Sciatic nerve (tissue), 2 donors: Measurements from ENCODE around the gene MAGEA9B. TPM values are rescaled to one million over a fixed set of nuclear protein-coding genes. Genes with fewer than 3 reads are reported as not detected.
"Not testable (repeated sequence)": the region's sequence is repeated elsewhere in the genome, so short reads cannot be mapped to it uniquely, and the experiment has no call there.

Experiments used
- ATAC-seq: fragments of 200-7000 bp; cut with Tn5 transposase; one replicate; pipeline ENCODE4 v1.9.1; 2020; ENCODE audit warnings: mild to moderate bottlenecking, moderate library complexity
- DNase-seq: peaks from one replicate; pipeline ENCODE4 v3.0.0-alpha.2; 2020; ENCODE audit warnings: low spot score
- intact Hi-C: fragments of 100-400 bp; cut with DNase I; formaldehyde crosslinking; loops from one replicate; pipeline ENCODE4 v1.14.2; 2022
- total RNA-seq: library from RNA; stranded (reverse); fragmentation: NEBNext Ultra II Directional; extraction: Animal tissue kit (Norgen Biotek cat#: 25700); gene quantifications from one replicate; pipeline ENCODE4 v1.2.1, GENCODE V29; 2021
- donor health status: DM: no; HTN: no; CAD: no.
- donor health status: DM: no; HTN: no; CAD: no.

Gene MAGEA9B
- not detected for total RNA-seq

GRCh38 chrX:149587359-149587758 lies at the start of gene MAGEA9B:
TSS of gene MAGEA9B (minus strand) at chrX:149587459. CDS start at chrX:149583179, 4,280 bp downstream.
- intact Hi-C loops, DNase-seq, ATAC-seq: not testable (repeated sequence)

DNA sequence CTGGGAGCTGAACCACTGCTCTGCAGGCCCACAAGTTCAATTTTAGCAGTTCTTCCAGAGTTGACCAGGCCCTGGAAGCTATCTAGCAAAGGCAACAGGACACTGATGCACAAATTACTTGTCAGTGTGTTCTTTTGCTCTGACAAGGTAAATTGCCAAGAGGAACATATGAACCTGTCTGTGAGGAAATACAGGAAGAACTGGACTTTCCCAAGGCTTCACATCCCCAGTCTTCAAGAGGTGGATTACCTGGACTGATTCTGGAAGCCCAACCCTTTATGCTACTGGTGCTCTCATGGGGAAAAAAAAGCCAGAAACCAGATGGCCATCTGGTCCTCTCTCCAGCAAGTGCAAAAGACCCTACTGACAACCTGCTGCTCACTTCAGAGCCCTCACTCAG lies 46.3 kb upstream of the MAGEA9B start:
- DNase-seq (no peak), ATAC-seq (no peak)
- intact Hi-C loops, result no loop called here

DNA sequence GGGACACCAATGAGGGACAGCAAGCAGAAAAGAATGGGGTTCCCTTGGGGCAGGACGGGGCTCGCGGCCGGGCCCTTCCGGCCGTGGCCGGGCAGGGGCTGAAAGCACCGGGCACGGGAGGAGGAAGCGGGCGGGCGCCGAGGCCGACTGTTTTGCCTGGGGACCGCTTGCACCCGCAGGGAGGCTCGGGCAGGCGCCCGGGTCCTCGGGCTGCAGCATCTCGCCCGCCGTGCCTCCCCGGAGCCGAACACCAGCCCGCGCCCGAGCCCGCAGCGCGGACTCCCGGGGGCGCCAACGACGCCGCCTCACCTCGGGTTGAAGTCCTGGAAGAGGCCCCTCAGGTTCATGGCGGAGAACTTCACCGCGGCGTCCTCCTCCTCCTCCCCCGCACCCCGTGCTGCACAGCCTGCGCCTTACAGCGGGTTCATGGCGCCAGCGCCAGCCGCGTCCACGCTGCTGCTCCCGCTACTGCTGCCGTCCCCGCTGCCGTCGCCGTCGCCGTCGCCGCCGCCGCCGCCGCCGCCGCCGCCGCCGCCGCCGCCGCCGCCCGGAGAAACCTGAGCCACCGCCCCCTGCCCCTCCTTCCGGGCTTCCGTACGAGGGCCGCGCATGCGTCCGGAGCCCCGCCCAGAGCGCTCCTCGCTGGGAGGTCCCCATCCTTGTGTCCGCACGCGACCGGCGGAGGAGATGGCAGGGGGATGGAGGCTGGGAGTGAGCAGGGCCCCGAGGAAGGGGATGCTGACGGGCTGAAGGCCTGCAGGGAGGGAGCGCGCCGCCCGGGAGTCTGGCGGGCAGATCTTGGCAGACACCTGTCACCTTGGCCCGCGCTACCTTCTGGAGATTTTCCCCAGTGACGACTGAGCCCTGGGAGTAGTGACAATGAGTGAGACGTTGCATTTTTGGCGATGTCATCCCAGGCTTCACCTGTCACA lies 44.2 kb upstream of the MAGEA9B start, which contains the start of gene TMEM185A:
TMEM185A (minus strand) TSS at position 559 of the 932 bp plus-strand sequence; CDS start at position 347, 212 bp downstream.
- intact Hi-C loops, result no loop called here

DNA sequence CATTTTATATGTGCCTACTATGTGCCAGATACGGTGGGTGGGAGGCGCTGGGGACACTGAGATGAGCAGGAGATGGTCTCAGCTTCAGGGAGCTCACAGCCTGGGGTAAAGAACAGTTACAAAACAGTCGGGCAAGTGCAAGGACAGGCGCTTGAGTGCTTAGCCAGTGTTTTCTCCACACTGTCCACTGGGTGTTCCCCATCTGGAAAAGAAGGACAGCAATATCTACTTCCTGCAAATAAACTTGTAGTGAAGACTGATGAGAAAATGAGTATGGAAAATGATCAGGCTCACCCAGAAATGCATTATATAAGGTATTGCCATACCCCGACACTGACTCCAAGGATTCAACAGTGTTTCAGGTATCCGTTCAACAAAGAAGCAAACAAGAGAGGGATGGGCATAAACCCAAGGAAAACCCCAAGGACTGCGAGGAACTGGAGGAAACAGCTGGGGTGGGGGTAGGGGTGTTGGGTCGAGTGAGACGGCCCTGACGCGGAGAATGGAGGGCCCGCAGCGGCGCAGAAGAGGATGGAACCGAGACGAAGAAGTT lies 43.5 kb upstream of the MAGEA9B start:
- intact Hi-C loops, result no loop called here
- ATAC-seq (peak; percentile 79), DNase-seq (no peak)

More for the DNA sequence above, 44.2 kb upstream of the MAGEA9B start, which contains the start of gene TMEM185A:
- DNase-seq (peak; percentile 76), ATAC-seq (peak; percentile 81)

DNA sequence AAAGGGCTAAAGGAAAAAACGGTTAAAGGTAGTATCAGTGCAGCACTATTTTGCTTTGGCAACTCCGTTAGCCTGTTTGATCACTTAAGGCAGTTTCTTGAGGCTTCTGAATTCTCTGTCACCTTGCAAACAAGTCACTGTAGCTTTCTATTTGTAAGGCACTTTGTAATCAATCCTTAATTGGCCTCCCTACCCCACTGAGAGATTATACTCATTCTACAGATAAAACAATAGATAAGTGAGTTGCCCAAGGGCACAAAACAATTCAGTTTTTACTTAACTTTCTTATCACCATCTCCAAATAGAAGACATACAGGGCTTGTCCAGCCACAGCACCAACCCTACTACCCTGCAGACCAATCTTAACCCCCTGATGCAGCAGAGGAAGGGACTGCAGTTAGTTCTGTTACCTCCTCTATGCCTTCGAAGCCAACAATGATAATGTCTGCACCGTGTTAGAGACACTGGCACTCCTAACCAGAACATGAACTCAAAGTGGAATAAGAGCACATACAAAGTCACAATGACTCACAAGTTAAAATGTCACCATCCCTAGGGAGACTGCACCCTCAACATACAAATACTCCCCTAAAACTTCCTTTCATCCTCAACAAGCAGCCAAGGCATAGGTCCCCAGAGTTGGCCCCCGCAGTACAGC lies 42.6 kb upstream of the MAGEA9B start:
- no peak for DNase-seq
- intact Hi-C loops, result no loop called here
- no peak for ATAC-seq

- intact Hi-C loops, result no loop called here
These were observed 41.5 kb upstream of the MAGEA9B start for GRCh38 chrX:149628768-149629167.

GRCh38 chrX:149628280-149628679 lies 41.0 kb upstream of the MAGEA9B start:
- intact Hi-C loops, result no loop called here
- ATAC-seq (no peak), DNase-seq (no peak)

More at GRCh38 chrX:149628768-149629167, 41.5 kb upstream of the MAGEA9B start:
- ATAC-seq, result no peak
- DNase-seq, result no peak

GRCh38 chrX:149626829-149627228 lies 39.6 kb upstream of the MAGEA9B start:
- DNase-seq, intact Hi-C loops, ATAC-seq: not testable (repeated sequence)

DNA sequence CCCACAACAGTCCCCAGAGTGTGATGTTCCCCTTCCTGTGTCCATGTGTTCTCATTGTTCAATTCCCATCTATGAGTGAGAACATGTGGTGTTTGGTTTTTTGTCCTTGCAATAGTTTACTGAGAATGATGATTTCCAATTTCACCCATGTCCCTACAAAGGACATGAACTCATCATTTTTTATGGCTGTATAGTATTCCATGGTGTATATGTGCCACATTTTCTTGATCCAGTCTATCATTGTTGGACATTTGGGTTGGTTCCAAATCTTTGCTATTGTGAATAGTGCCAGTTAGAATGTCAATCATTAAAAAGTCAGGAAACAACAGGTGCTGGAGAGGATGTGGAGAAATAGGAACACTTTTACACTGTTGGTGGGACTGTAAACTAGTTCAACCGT lies 32.4 kb upstream of the MAGEA9B start:
- DNase-seq, ATAC-seq, intact Hi-C loops: not testable (repeated sequence)

- intact Hi-C loops, result no loop called here
- ATAC-seq, result no peak
- no peak for DNase-seq
These were observed 31.6 kb upstream of the MAGEA9B start for GRCh38 chrX:149618871-149619270.

DNA sequence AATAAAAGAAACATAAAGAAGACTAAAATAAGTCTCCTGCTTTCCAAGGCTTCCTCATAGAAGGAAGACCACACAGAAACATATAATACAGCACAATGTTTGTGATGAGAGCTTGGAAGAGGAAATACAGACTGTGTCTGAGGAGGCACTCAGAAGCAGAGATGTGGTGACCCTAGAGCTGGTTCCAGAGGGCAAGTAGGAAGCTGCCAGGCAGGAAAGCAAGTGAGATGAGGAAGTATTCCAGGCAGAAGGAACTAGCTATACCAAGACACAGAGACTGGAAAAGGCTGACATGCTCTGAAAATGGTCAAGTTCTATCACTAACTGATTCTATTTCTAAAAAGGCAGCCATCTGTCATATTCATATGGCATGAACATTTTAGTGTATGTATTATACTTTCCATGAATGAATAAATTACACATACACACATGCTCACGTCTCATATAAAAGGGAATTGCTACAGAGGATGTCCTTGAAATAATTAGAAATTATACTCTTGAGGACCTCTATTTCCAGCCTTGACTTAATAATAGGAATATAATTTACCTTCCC lies 24.4 kb upstream of the MAGEA9B start:
- intact Hi-C loops, result no loop called here
- no peak for ATAC-seq

DNA sequence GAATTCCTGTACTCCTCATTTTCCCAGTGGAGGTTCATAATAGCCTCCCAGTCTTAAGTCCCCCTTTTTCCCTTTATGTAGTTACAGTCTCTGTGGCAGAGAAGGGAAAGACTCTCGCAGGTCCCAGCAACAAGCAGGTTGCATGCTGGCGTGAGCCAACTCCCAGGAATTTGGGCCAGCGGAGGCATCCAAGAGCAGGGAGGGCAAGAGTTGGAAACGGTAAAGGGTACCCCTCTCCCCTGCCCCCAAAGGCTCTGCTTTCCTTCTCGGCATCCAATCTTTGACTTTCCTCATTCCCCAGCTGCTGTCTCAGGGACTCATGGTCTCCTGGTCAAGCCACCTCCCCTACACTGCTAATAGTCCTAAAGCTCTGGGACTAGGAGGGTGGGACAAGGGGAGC lies 23.3 kb upstream of the MAGEA9B start:
- no peak for ATAC-seq
- no peak for DNase-seq
- intact Hi-C loops, result no loop called here

More for the DNA sequence above, 24.4 kb upstream of the MAGEA9B start:
- DNase-seq, result no peak

GRCh38 chrX:149607699-149608098 lies 20.4 kb upstream of the MAGEA9B start:
- intact Hi-C loops, result no loop called here
- DNase-seq (no peak), ATAC-seq (no peak)

DNA sequence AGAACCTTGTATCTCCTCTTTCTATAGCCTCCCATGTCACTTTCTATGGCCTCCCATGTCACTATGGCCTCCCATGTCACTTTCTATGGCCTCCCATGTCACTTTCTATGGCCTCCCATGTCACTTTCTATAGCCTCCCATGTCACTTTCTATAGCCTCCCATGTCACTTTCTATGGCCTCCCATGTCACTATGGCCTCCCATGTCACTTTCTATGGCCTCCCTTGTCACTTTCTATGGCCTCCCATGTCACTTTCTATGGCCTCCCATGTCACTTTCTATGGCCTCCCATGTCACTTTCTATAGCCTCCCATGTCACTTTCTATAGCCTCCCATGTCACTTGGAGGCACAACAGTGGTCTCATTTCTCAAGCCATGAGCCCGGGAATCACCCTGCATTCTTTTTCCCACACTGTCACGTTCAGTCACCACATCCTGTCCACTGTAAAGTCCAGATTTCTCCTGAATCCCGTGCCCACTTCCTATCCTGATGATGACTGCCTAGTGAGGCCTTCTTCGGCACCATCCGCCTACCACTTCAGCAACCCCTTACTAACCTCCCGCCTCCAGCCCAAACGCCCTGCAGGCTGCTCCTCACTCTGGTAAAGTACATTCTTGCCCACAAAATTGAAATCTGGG lies 18.1 kb upstream of the MAGEA9B start:
- intact Hi-C loops, ATAC-seq: not testable (repeated sequence)

GRCh38 chrX:149598603-149599002 lies 11.3 kb upstream of the MAGEA9B start:
- intact Hi-C loops, ATAC-seq, DNase-seq: not testable (repeated sequence)

More for the DNA sequence above, 18.1 kb upstream of the MAGEA9B start:
- not testable (repeated sequence) for DNase-seq

GRCh38 chrX:149595943-149596342 lies 8.7 kb upstream of the MAGEA9B start:
- intact Hi-C loops, ATAC-seq, DNase-seq: not testable (repeated sequence)

- ATAC-seq, intact Hi-C loops, DNase-seq: not testable (repeated sequence)
These were observed 8.0 kb upstream of the MAGEA9B start, which contains the start of gene HSFX2 for GRCh38 chrX:149595214-149595613. TSS of gene HSFX2 (minus strand) at chrX:149595314. CDS start at chrX:149594700, 614 bp downstream.

GRCh38 chrX:149590993-149591392 lies 3.7 kb upstream of the MAGEA9B start:
- DNase-seq, intact Hi-C loops, ATAC-seq: not testable (repeated sequence)
